ENCODE data around the gene XAB2.

The XAB2 gene

GRCh38 chr19:7575434-7576040 is 53.8 kb downstream of the XAB2 start:
- no peak for DNase-seq (ENCODE audit: low read depth)

GRCh38 chr19:7570761-7571160 is 58.6 kb downstream of the XAB2 start:
- no peak for DNase-seq (ENCODE audit: low read depth)

Measured in HS-27A (cell line).